GM12892 (cell line): ENCODE data around the gene CACNA2D1.

Experiments
- POLR2A ChIP-seq: IDR thresholded peaks from 2 replicates; pipeline ENCODE4 v1.6.1; 2011; ENCODE audit warnings: low read depth, low read length, control low read depth
- POLR2AphosphoS5 ChIP-seq: IDR thresholded peaks from 2 replicates; pipeline ENCODE4 v1.6.1; 2011; ENCODE audit warnings: low read depth, low read length, control low read depth
- TAF1 ChIP-seq: IDR thresholded peaks from 2 replicates; pipeline ENCODE4 v1.6.1; 2011; ENCODE audit warnings: low read depth, mild to moderate bottlenecking, control low read depth, low read length, borderline replicate concordance

DNA sequence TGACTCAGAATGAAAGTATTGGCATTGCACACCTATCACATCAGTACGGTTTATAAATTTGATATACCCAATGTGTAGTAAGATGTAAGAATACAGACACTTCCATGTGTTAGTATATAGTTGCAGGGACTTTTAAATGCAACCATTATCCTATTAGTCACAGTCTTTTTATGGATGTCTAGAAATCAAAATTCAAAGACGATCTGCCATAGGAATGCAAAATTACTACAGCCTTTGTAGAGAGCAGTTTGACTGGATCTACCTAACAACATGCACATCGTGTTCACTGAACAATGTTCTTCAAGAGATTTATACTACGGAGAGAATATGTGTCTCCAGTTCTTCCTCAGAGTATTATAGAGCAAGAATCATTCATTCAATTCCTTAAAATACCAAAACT, 356.5 kb downstream of the CACNA2D1 start:
- TF ChIP-seq POLR2A (no peak), POLR2AphosphoS5 (no peak), TAF1 (no peak)
